ENCODE measurements around the gene TMEM169.
A peak's percentile ranks its signal among the peaks of the same experiment; 100 is the strongest.
"Not testable (repeated sequence)": the region's sequence is repeated elsewhere in the genome, so short reads cannot be mapped to it uniquely, and the experiment has no call there.

Gene TMEM169

DNA sequence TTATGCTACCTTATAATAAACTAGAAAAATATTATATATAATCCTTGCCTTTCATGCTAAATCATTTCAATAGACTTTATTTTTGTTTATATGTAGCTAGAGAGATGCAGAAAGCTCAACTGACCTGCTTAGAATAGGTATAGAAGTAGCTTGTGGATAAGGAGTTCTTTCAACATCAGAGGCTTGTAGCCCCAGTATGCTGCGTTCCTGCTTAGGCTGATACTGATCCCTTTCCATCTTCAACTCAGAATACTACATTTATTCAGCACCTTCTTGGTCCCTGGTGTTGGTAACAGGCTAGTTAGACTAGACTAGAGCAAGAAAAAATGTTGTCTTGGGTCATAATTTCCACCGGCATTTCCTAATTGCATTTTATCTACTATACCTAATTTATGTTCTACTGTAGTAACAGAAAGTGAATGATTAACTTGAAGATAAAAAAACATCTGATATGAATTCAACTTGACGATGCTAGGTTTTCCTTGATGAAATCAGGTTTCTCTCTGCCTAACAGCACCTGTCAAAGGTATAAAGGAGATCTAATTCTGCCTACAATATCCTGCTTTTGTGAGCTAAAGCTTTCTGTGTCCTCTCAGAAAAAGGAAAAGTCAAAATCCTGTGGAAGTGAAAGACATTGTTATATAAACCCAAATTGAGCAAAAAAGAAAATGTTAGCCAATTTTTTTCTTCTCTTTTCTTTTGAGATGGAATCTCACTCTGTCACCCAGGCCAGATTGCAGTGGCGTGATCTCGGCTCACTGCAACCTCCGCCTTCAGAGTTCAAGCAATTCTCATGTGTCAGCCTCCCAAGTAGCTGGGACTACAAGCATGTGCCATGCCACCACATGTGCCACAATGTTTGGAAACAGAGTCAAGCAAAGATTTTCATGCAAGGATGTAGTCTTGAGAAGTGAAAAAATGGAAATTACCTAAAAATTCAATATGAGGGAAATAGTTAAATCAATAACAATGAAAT, 5.9 kb upstream of the TMEM169 start:
- peak overlapping the region; percentile 54 for H3K27ac ChIP-seq
- no peak for TF ChIP-seq ZFX (IDR thresholded peaks at IDR 0.05; ENCODE audit: borderline replicate concordance)
- TF ChIP-seq, protein P1, sequence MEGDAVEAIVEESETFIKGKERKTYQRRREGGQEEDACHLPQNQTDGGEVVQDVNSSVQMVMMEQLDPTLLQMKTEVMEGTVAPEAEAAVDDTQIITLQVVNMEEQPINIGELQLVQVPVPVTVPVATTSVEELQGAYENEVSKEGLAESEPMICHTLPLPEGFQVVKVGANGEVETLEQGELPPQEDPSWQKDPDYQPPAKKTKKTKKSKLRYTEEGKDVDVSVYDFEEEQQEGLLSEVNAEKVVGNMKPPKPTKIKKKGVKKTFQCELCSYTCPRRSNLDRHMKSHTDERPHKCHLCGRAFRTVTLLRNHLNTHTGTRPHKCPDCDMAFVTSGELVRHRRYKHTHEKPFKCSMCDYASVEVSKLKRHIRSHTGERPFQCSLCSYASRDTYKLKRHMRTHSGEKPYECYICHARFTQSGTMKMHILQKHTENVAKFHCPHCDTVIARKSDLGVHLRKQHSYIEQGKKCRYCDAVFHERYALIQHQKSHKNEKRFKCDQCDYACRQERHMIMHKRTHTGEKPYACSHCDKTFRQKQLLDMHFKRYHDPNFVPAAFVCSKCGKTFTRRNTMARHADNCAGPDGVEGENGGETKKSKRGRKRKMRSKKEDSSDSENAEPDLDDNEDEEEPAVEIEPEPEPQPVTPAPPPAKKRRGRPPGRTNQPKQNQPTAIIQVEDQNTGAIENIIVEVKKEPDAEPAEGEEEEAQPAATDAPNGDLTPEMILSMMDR (IDR thresholded peaks at IDR 0.05): no peak

DNA sequence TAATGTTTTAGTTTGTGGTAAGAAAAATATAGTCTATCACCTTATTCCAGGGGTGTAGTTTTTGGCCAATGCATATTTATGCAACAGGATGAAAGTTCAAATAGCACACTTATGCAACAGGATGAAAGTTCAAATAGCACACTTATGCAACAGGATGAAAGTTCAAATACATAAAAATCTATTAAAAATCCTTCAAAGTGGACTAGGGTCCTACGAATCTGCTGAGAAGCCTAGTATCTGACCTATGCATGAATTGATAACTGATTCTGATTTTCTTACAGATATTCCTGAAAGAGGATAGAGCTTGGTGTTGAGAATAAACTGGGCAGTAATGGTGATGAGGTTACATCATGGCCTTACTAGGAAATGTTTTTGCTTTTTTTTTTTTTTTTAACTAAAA, 2.9 kb upstream of the TMEM169 start:
- no peak overlapping the region for H3K27ac ChIP-seq

DNA sequence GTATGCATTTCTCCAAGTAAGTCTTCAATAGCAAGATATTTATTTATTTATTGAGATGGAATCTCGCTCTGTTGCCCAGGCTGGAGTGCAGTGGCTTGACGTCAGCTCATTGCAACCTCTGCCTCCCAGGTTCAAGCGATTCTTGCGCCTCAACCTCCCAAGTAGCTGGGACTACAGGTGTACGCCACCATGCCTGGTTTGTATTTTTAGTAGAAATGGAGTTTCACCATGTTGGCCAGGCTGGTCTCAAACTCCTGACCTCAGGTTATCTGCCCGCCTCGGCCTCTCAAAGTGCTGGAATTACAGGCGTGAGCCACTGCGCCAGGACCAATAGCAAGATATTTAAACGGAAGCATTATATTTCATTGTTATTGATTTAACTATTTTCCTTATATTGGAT, 1.7 kb upstream of the TMEM169 start:
- not testable (repeated sequence) for H3K27ac ChIP-seq

More for the DNA sequence above, 2.9 kb upstream of the TMEM169 start:
- TF ChIP-seq, protein P1 (IDR thresholded peaks at IDR 0.05): no peak
- TF ChIP-seq ZFX (IDR thresholded peaks at IDR 0.05; ENCODE audit: borderline replicate concordance): no peak

DNA sequence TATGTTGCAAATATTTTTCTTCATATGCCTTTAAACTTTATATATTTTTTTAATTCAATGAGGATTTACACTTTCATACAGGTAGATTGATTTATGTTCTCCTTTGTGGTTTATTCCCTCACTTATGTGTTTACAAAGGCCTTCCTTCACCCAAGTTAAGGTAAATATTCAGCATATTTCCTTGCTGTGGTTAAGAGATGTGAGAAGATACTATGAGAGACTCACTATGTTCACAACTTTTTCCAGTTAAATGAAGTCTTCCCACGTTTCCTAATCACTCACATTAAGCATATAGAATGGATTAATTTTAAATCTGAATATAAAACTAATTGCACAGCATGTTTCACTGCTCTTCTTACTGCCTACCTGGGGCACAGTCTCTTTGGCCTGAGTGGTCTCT, 707 bp upstream of the TMEM169 start:
- H3K27ac ChIP-seq: no peak overlapping the region
- TF ChIP-seq, protein P1 (IDR thresholded peaks at IDR 0.05): no peak
- no peak for TF ChIP-seq ZFX (IDR thresholded peaks at IDR 0.05; ENCODE audit: borderline replicate concordance)

DNA sequence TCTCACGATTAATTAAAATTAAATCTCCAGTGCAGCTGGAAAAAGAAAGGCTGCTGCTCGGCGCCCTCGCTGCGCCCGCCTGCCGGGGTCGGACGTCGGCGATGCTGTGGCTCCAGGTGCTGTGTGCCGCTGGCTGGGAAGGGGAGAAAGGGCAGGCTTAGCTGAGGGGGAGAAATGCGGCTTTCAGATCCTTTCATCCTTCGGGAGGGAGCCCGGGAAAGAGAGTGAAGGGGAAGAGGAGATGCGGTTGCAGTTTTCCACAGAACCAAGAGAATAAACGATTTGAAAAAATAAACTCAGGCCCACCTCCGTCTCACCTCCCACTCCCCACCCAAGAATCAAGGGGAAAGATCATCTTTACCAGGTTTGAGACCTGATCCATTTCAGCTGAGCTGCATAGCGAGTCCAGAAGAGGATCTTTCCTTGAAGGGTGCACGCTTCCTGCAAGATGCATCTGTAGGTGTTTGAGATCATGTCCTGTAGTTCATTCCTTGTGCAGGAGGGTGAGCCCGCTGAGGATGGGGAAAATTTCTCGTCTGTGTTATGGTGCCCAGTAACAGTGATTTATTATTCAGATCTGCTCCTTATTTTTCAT, 495 bp downstream of the TMEM169 start:
- TF ChIP-seq, protein P1 (IDR thresholded peaks at IDR 0.05): no peak
- TF ChIP-seq ZFX (IDR thresholded peaks at IDR 0.05; ENCODE audit: borderline replicate concordance): no peak
- H3K27ac ChIP-seq: no peak overlapping the region

DNA sequence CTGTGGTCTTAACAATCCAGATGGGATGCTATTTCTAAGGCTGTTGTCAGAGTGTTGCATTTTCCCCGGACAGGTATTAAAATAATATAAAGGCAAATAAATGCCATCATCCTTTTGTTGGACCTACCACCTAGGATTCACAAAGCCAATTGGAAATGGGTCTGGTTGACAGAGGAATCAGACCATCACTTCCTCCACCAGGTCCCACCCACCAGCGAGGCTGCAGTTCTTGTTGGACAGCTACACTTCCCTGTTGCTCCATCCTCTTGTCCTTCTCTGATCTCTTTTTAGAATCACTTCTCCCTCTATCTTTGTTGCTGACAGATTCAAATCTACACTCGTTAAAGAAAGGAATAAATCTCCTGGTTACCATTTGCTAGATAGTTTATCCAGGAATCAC, 1.1 kb downstream of the TMEM169 start:
- no peak overlapping the region for H3K27ac ChIP-seq
- TF ChIP-seq ZFX (IDR thresholded peaks at IDR 0.05; ENCODE audit: borderline replicate concordance): no peak
- TF ChIP-seq, protein P1 (IDR thresholded peaks at IDR 0.05): no peak

DNA sequence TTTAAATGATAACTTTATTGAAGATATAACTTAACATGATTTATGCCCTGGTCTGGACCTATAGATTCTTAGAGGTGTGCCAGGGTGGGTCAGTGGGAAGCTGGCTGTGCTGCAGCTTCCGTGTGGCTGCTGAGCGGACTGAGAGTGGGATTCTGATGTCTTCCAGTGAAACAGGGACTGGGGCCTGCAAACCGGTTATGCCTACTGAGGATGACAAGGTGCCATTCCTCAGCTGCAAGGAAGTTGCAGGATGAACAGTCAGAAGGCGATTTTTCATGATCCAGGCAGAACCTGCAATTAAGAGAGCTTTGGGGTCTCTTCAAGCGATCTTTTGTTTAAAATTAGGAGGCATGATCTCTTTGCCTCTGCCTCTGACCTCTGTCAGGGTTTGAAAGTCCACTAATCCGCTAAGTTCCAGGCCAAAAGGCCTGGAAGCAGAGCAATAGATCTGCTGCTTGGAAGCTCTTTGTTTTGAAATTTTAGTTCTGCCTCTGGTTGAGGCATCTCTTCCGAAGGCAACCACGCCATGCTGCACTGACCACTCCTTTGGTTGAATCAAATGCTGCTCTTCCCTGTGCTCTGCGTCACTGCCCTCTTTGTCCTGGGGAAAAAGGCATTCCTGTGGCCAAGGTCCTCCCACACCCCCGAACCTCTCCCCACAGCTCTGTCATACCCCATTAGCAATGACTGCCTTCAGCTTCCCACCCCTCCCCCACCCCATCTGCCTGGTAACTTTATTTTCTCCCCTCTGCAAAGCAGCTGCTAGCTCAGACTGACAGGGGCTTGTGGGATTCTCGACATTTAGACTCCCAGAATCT, 2.0 kb downstream of the TMEM169 start:
- H3K27ac ChIP-seq: no peak overlapping the region
- TF ChIP-seq, protein P1 (IDR thresholded peaks at IDR 0.05): no peak
- TF ChIP-seq ZFX (IDR thresholded peaks at IDR 0.05; ENCODE audit: borderline replicate concordance): no peak
